Epidermal melanocyte (primary cell): ENCODE data around the gene TMEM185A.
"Not testable (repeated sequence)": the region's sequence is repeated elsewhere in the genome, so short reads cannot be mapped to it uniquely, and the experiment has no call there.

Source experiments
- DNase-seq: peaks from one replicate; pipeline ENCODE4 v3.0.0; 2011; ENCODE audit warnings: low spot score; ENCODE audit not compliant: insufficient read length

The TMEM185A gene

GRCh38 chrX:149626829-149627228, 4.8 kb downstream of the TMEM185A start:
- DNase-seq = not testable (repeated sequence)

GRCh38 chrX:149619662-149620061, 11.9 kb downstream of the TMEM185A start:
- not testable (repeated sequence) for DNase-seq

- no peak for DNase-seq
Measured at GRCh38 chrX:149618871-149619270, 12.7 kb downstream of the TMEM185A start.

- no peak for DNase-seq
Measured at GRCh38 chrX:149611623-149612175, 19.9 kb downstream of the TMEM185A start.

GRCh38 chrX:149610511-149610910, 21.1 kb downstream of the TMEM185A start:
- no peak for DNase-seq

GRCh38 chrX:149607699-149608098, 23.9 kb downstream of the TMEM185A start:
- DNase-seq = no peak

- not testable (repeated sequence) for DNase-seq
Measured at GRCh38 chrX:149605248-149605885, 26.2 kb downstream of the TMEM185A start.

GRCh38 chrX:149598603-149599002, 33.0 kb downstream of the TMEM185A start:
- DNase-seq = not testable (repeated sequence)

GRCh38 chrX:149595943-149596342, 35.6 kb downstream of the TMEM185A start:
- DNase-seq = not testable (repeated sequence)

- not testable (repeated sequence) for DNase-seq
Measured at GRCh38 chrX:149595214-149595613, 36.4 kb downstream of the TMEM185A start, which contains the start of gene HSFX2. Gene HSFX2 (minus strand): TSS chrX:149595314. CDS start chrX:149594700, 614 bp downstream.

- DNase-seq = not testable (repeated sequence)
Measured at GRCh38 chrX:149590993-149591392, 40.6 kb downstream of the TMEM185A start.

- DNase-seq = not testable (repeated sequence)
Measured at GRCh38 chrX:149587359-149587758, 44.2 kb downstream of the TMEM185A start, which contains the start of gene MAGEA9B. Gene MAGEA9B (minus strand): TSS chrX:149587459. CDS start chrX:149583179, 4,280 bp downstream.

GRCh38 chrX:149585631-149586030, 46.0 kb downstream of the TMEM185A start:
- not testable (repeated sequence) for DNase-seq

GRCh38 chrX:149573456-149573855, 58.1 kb downstream of the TMEM185A start:
- not testable (repeated sequence) for DNase-seq

- DNase-seq = no peak
Measured at GRCh38 chrX:149572743-149573142, 58.8 kb downstream of the TMEM185A start.

GRCh38 chrX:149571770-149572169, 59.8 kb downstream of the TMEM185A start:
- DNase-seq = no peak

GRCh38 chrX:149570668-149571067, 60.9 kb downstream of the TMEM185A start:
- DNase-seq = peak; percentile 28

GRCh38 chrX:149569770-149570169, 61.8 kb downstream of the TMEM185A start:
- no peak for DNase-seq

GRCh38 chrX:149568701-149569296, 62.8 kb downstream of the TMEM185A start:
- DNase-seq = no peak

GRCh38 chrX:149567621-149568417, 63.8 kb downstream of the TMEM185A start:
- no peak for DNase-seq

- DNase-seq = no peak
Measured at GRCh38 chrX:149563359-149563758, 68.2 kb downstream of the TMEM185A start.

GRCh38 chrX:149555251-149555650, 76.3 kb downstream of the TMEM185A start:
- DNase-seq = not testable (repeated sequence)
